Subcutaneous abdominal adipose tissue (tissue), 5 donors: ENCODE data around the gene LSAMP.

Experiments used
- H3K27ac ChIP-seq: one replicate; pipeline ENCODE4 v1.7.0; 2013; ENCODE audit warnings: low read depth, mild to moderate bottlenecking, inconsistent platforms, low read length, moderate library complexity
- H3K27me3 ChIP-seq, 5 donors: one replicate each; pipeline ENCODE4 v1.7.0; 2013; ENCODE audit warnings: low read length in 5 of 5, inconsistent platforms in 1 of 5; ENCODE audit not compliant: control insufficient read depth in 5 of 5, insufficient read depth in 4 of 5
- H3K36me3 ChIP-seq, 5 donors: one replicate each; pipeline ENCODE4 v1.7.0; 2013; ENCODE audit warnings: low read length in 5 of 5; ENCODE audit not compliant: control insufficient read depth in 5 of 5, insufficient read depth in 5 of 5
- H3K4me1 ChIP-seq, 5 donors: one replicate each; pipeline ENCODE4 v1.7.0; 2013; ENCODE audit warnings: low read length in 5 of 5, mild to moderate bottlenecking in 3 of 5, moderate library complexity in 1 of 5; ENCODE audit not compliant: control insufficient read depth in 5 of 5, insufficient read depth in 5 of 5
- H3K4me3 ChIP-seq, 5 donors: one replicate each; pipeline ENCODE4 v1.7.0; 2013; ENCODE audit warnings: low read length in 5 of 5, low read depth in 1 of 5
- H3K9ac ChIP-seq, 5 donors: one replicate each; pipeline ENCODE4 v1.7.0; 2013; ENCODE audit warnings: low read length in 5 of 5, mild to moderate bottlenecking in 4 of 5, moderate library complexity in 3 of 5
- H3K9me3 ChIP-seq, 5 donors: one replicate each; pipeline ENCODE4 v1.7.0; 2013; ENCODE audit warnings: low read length in 5 of 5; ENCODE audit not compliant: control insufficient read depth in 5 of 5
- donor health status: healthy.
- donor health status: healthy.
- donor health status: healthy.
- donor health status: healthy.
- donor health status: healthy.

The LSAMP gene

DNA sequence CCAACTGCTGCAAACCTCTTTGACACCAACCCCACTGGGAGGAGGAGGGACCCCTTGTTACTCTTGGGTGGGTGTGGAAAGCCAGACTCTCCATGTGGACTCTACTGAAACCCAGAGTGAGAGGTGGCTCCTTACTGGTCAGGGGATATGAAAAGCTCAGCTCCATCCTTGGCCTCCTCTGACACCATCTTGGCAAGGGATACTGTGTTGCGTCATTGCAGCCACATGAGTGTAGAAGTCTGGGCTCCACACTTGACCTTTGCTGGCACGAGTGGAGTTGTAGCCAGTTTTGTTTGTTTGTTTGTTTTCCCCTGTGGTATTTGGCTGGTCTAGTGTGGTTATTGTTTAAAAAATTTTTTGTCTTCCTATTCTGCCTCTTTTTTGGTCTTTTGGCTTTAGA is 532.9 kb downstream of the LSAMP start:
- H3K4me3 ChIP-seq: peak overlapping the region in 1 of 5 donors; percentile 5
- no peaks in the 10 kb centered on the region for H3K27me3 ChIP-seq
- peaks cover 0 to 6% (median 0%) of the 10 kb centered on the region in 5 donors for H3K4me1 ChIP-seq
- H3K36me3 ChIP-seq: no peaks in the 10 kb centered on the region
- no peak overlapping the region for H3K27ac ChIP-seq
- no peak overlapping the region for H3K9ac ChIP-seq
- no peaks in the 10 kb centered on the region for H3K9me3 ChIP-seq

DNA sequence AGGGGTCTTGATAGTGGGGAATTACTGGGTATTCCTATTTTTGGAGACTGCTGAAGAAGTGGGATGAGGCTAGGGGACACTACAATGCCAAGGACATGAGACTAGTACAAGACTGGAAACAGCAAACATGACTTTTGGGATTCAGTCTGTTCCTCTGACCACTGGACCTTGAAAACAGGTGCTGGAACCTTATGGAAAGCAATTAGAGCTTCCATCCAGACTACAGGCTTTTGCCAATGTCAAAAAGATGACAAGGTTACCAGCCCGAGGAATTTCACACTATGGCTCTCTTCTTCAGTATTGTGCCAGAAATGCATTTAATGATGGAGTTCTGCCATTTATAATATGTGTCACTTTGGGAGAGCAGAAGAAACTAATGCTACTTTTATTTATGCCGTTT is 539.4 kb downstream of the LSAMP start:
- H3K27ac ChIP-seq: no peak overlapping the region
- H3K4me1 ChIP-seq: no peaks in the 10 kb centered on the region

DNA sequence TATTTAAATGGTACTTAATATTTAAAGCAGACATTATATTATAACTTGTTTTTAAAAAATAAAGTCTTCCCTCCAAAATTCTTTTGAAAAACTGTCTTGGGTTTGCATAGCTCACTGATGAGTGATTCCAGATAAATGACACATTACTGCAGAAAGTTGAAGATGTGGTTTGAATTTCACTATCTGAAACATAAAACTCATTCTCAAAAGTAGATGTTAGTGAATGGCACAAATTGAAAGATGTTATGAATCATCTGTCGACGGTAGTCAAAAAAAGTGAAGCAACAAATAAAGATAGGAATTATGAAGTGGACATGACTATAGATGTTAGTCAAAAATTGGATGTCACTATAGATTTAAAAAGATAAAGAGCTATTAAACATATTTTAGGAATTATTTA is 541.4 kb downstream of the LSAMP start:
- no peak overlapping the region for H3K27ac ChIP-seq
- H3K36me3 ChIP-seq: no peaks in the 10 kb centered on the region
- H3K4me3 ChIP-seq: no peak overlapping the region
- H3K9ac ChIP-seq: no peak overlapping the region
- no peaks in the 10 kb centered on the region for H3K27me3 ChIP-seq
- no peaks in the 10 kb centered on the region for H3K4me1 ChIP-seq
- H3K9me3 ChIP-seq: no peaks in the 10 kb centered on the region

More for the DNA sequence above, 539.4 kb downstream of the LSAMP start:
- no peak overlapping the region for H3K4me3 ChIP-seq
- H3K9me3 ChIP-seq: no peaks in the 10 kb centered on the region
- no peaks in the 10 kb centered on the region for H3K36me3 ChIP-seq
- no peak overlapping the region for H3K9ac ChIP-seq
- no peaks in the 10 kb centered on the region for H3K27me3 ChIP-seq

DNA sequence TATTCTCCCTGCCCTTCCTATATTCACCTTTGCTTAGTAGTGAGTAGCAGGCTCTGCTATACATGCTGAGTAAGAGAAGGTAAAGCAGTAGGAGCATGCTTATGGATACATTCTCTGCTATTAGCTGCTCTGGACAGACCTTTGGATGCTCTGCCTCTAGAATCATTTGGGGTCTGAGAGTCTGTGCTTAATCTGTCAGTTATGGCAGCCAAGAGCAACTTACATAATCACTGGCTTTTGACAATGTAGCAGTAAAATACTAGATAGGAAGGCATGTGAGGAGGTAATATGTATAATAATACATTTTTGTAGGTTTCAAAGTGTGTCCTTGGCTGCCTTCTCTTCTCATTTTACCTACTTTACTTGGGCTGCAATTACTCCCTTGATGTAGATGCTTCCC is 544.3 kb downstream of the LSAMP start:
- no peak overlapping the region for H3K27ac ChIP-seq
- H3K9ac ChIP-seq: no peak overlapping the region
- H3K4me1 ChIP-seq: no peaks in the 10 kb centered on the region
- no peaks in the 10 kb centered on the region for H3K27me3 ChIP-seq
- H3K9me3 ChIP-seq: no peaks in the 10 kb centered on the region
- H3K36me3 ChIP-seq: no peaks in the 10 kb centered on the region
- H3K4me3 ChIP-seq: no peak overlapping the region

DNA sequence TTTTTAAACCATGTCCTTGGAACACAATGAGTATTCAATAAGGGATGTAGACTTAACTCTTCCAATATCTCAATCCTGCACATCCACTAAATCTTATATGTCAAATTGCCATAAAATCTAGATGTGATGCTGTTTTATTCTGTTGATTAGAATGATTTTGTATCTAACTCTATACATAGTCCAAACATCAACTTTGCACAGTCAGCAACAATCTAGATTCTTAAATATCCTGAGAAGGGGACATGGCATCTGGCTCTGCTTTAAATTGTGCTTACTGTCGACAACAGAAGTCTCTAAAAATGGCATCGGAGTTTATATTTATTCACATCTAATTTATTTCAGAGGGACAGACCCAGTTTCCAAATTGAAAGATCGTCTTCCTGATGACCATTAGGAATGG is 545.8 kb downstream of the LSAMP start:
- H3K36me3 ChIP-seq: no peaks in the 10 kb centered on the region
- H3K9me3 ChIP-seq: no peaks in the 10 kb centered on the region
- H3K27me3 ChIP-seq: no peaks in the 10 kb centered on the region
- H3K4me3 ChIP-seq: no peak overlapping the region
- H3K27ac ChIP-seq: no peak overlapping the region
- no peaks in the 10 kb centered on the region for H3K4me1 ChIP-seq
- H3K9ac ChIP-seq: no peak overlapping the region

DNA sequence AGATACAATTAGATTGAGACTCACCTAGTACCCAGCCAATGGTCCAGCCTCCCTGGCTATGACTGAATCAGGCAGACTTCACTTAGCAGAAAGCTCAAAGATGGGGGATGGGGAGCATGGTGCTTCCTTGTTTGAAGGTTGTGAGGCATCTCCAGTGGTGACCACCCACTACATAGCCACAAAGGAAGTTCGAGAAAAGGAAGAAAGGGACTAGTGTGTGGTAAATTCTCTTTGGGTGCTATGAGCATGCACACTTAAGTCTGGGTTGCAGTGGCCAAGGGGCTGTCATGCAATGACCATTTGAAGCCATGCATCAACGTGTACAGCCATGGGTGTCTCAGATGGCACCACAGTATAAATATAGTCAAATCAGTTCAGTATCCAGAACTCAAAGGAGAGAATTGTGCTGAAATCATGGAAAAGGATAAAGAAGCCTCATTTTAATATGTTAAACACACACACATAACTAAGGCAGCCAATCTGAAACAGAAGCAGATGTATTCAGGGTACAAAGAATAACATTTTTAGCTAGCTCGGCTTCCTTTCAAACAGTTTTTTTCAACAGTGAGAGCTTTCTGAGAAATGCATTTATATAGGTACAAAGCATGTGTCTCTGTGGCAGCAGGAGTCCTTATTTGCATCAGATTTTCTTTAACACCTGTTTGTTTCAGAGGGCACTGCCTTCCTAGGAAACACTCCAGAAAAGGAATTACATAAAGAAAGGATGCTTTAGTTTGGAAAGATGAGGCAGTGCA is 546.5 kb downstream of the LSAMP start:
- Histone ChIP-seq H3K4me1 (no peaks in the 10 kb centered on the region), H3K4me3 (no peak overlapping the region), H3K9ac (no peak overlapping the region), H3K27ac (no peak overlapping the region), H3K9me3 (no peaks in the 10 kb centered on the region), H3K36me3 (no peaks in the 10 kb centered on the region), H3K27me3 (no peaks in the 10 kb centered on the region)

DNA sequence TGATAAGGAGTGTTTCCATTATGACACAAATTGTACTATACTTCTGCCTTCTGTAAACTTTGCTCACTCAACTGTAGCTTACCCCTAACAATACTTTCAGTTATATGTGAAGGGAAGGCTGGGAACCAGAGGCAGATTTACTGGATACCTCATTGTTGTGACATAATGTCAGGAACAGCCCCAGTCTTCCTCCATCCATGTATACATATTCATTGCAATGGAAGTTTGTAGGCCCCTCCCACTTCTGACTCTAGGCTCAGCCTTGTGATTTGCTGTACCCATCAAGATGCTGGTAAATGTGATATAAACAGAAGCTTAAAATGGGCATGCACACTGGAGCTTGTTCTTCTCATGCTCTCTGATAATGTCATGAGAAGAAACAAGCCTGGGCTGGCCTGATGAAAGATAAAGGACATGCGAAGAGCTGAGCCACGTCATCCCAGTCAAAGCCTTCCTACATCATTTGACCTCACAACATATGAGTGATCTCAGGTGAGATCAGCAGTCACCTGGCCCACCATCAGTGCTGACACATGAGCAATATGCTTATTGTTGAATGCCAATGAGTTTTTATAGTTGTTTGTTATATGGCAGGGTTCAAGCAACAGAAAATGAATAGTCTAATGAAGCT is 554.2 kb downstream of the LSAMP start:
- H3K9ac ChIP-seq: no peak overlapping the region
- H3K4me1 ChIP-seq: no peaks in the 10 kb centered on the region
- H3K27me3 ChIP-seq: no peaks in the 10 kb centered on the region
- no peaks in the 10 kb centered on the region for H3K9me3 ChIP-seq
- no peak overlapping the region for H3K27ac ChIP-seq
- H3K4me3 ChIP-seq: no peak overlapping the region
- no peaks in the 10 kb centered on the region for H3K36me3 ChIP-seq

DNA sequence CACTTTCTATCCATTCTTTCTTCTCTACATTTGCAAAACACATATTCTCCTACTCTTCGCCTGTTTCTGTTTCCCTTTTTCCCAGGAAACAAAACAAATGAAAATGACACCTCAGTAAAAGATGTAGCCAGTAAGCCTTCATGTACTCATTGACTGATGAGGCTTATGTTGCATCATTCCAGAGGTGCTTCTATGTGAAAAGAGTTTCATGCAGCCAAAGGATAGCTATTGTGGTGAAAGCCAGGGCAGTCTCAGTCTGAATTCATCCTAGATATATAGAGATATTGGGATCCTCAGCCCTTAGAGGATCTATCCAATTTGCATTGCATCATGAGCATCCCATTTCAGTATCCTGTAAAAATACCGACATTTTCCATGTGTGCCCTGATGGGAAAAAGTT is 554.7 kb downstream of the LSAMP start:
- Histone ChIP-seq H3K36me3 (no peaks in the 10 kb centered on the region), H3K27ac (no peak overlapping the region), H3K4me1 (no peaks in the 10 kb centered on the region), H3K9me3 (no peaks in the 10 kb centered on the region), H3K9ac (no peak overlapping the region), H3K27me3 (no peaks in the 10 kb centered on the region), H3K4me3 (no peak overlapping the region)

DNA sequence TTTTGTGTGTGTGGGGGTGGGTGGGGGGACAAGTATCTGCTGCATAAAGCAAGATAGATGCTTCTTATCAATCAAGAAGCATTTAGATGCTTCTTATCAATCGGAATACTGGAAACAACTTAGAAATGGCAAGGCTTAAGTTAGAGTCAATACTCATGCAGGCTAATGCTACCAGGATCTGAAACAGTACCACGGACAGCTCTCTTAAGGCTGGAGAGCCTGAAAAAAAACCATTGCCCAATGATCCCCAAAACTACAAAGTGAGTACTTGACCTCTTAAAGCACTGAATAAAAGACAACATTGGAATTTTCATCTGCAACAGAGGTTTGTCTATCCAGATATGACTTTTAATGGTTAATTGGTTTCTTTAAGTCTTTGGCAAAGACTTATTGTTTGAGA is 559.7 kb downstream of the LSAMP start:
- no peaks in the 10 kb centered on the region for H3K27me3 ChIP-seq
- no peak overlapping the region for H3K9ac ChIP-seq
- H3K9me3 ChIP-seq: no peaks in the 10 kb centered on the region
- H3K36me3 ChIP-seq: no peaks in the 10 kb centered on the region
- H3K4me3 ChIP-seq: no peak overlapping the region
- no peaks in the 10 kb centered on the region for H3K4me1 ChIP-seq
- H3K27ac ChIP-seq: no peak overlapping the region

DNA sequence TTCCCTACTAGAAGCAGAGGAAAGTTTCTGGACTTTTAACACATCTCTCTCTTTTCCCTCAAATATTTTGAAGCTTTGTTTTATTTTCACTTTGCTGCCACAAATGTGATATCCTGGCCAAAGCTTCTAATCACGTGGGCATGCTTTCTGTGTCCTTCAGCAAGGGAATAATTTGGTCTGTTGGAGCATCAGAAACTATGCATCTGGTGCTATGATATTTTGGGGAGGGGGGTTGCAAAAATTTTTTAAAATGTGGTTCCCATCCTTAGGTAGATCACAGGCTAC is 567.7 kb downstream of the LSAMP start:
- Histone ChIP-seq H3K9ac (peak overlapping the region in 2 of 5 donors; percentile 41), H3K36me3 (no peaks in the 10 kb centered on the region), H3K4me1 (peaks cover 0 to 6% (median 0%) of the 10 kb centered on the region in 5 donors), H3K27me3 (no peaks in the 10 kb centered on the region), H3K4me3 (peak overlapping the region in 3 of 5 donors; percentile 37 to 45 (median 44)), H3K27ac (no peak overlapping the region), H3K9me3 (no peaks in the 10 kb centered on the region)
